Esophagus muscularis mucosa (tissue), 4 donors: ENCODE data around the gene GKN2.

ENCODE experiments used
- CTCF ChIP-seq, 3 experiments: fragments of 200-600 bp in 2 of 3; fragments of 450-650 bp in 1 of 3; sonication (generic) in 2 of 3; IDR thresholded peaks; one replicate each; pipeline ENCODE4 v1.5.1; 2017 to 2019; ENCODE audit warnings: antibody characterized with exemption in 3 of 3, mild to moderate bottlenecking in 2 of 3, moderate library complexity in 1 of 3
- EP300 ChIP-seq: sonication (generic); formaldehyde crosslinking; IDR thresholded peaks from one replicate; pipeline ENCODE4 v1.6.1; 2017; ENCODE audit warnings: antibody characterized with exemption
- POLR2A ChIP-seq: fragments of 450-650 bp; IDR thresholded peaks from one replicate; pipeline ENCODE4 v1.6.1; 2017; ENCODE audit warnings: antibody characterized with exemption, moderate library complexity, mild to moderate bottlenecking, low read depth
- POLR2AphosphoS5 ChIP-seq, 2 donors: sonication (generic); formaldehyde crosslinking; IDR thresholded peaks; one replicate each; pipeline ENCODE4 v1.6.1; 2017; ENCODE audit warnings: antibody characterized with exemption in 2 of 2

- TF ChIP-seq POLR2A (no peak), CTCF (IDR thresholded peaks at IDR 0.05) (no peak), EP300 (no peak), POLR2AphosphoS5 (IDR thresholded peaks at IDR 0.05) (no peak)
Measured at GRCh38 chr2:68913359-68913758, 39.3 kb downstream of the GKN2 start.
